SK-N-SH (cell line): Measurements from ENCODE around the gene NMNAT2. TPM values are rescaled to one million over a fixed set of nuclear protein-coding genes. Genes with fewer than 3 reads are reported as not detected.
"Not testable (repeated sequence)": the region's sequence is repeated elsewhere in the genome, so short reads cannot be mapped to it uniquely, and the experiment has no call there.

Experiments used
- CTCF ChIA-PET: fragments of 300-600, 350-600 bp; formaldehyde crosslinking; extraction: SDS; loops from one replicate; lab custom pipeline; 2021; lab: Yijun Ruan, JAX
- POLR2A ChIA-PET: fragments of 350-600 bp; sonication (Branson Sonifier 250); formaldehyde crosslinking; extraction: SDS; loops from one replicate; lab custom pipeline; 2020; ENCODE audit warnings: antibody characterized with exemption, inconsistent platforms; lab: Yijun Ruan, JAX
- DNase-seq: peaks from one replicate; pipeline ENCODE4 v3.0.0; 2012
- H2AFZ ChIP-seq: fragments of 200-600 bp; sonication (generic); 2 replicates; pipeline ENCODE4 v1.8.1; 2016; ENCODE audit warnings: antibody characterized with exemption, mild to moderate bottlenecking, low read depth
- H3F3A ChIP-seq: fragments of 200-600 bp; sonication (generic); replicated peaks from 2 replicates; pipeline ENCODE3; 2016; ENCODE audit warnings: antibody characterized with exemption, mild to moderate bottlenecking; ENCODE audit not compliant: insufficient read depth
- H3K27ac ChIP-seq, 2 experiments: fragments of 200-500 bp in 1 of 2; fragments of 200-600 bp in 1 of 2; sonication (Bioruptor generic) in 1 of 2; sonication (generic), shearing (Covaris generic) in 1 of 2; 2 replicates each; pipeline versions ENCODE4 v1.5.1 to v1.6.1; 2014 to 2016; ENCODE audit warnings: low read depth in 2 of 2, inconsistent platforms in 1 of 2, low read length in 1 of 2, mild to moderate bottlenecking in 1 of 2, mixed read lengths in 1 of 2
- H3K27me3 ChIP-seq: fragments of 200-600 bp; sonication (generic), shearing (Covaris generic); 2 replicates; pipeline ENCODE4 v1.6.1; 2016; ENCODE audit warnings: mixed run types; ENCODE audit not compliant: insufficient read depth
- H3K36me3 ChIP-seq, 2 experiments: fragments of 200-500 bp in 1 of 2; fragments of 200-600 bp in 1 of 2; sonication (Bioruptor generic) in 1 of 2; sonication (generic) in 1 of 2; replicated peaks in 1 of 2; 2 replicates each; pipeline versions ENCODE3 to v1.5.1; 2014 to 2016; ENCODE audit warnings: low read length in 1 of 2, mild to moderate bottlenecking in 1 of 2; ENCODE audit not compliant: insufficient read depth in 2 of 2, control insufficient read depth in 1 of 2
- H3K4me1 ChIP-seq, 2 experiments: fragments of 200-500 bp in 1 of 2; fragments of 200-600 bp in 1 of 2; sonication (Bioruptor generic) in 1 of 2; sonication (generic), shearing (Covaris generic) in 1 of 2; 2 replicates each; pipeline versions ENCODE4 v1.5.1 to v1.6.1; 2014 to 2016; ENCODE audit warnings: low read depth in 1 of 2, low read length in 1 of 2, mixed run types in 1 of 2; ENCODE audit not compliant: insufficient read depth in 2 of 2, control insufficient read depth in 1 of 2
- H3K4me2 ChIP-seq: fragments of 200-600 bp; sonication (generic), shearing (Covaris generic); 2 replicates; pipeline ENCODE4 v1.6.1; 2017; ENCODE audit warnings: mixed run types
- H3K4me3 ChIP-seq, 2 experiments: fragments of 200-500 bp in 1 of 2; fragments of 200-600 bp in 1 of 2; sonication (Bioruptor generic) in 1 of 2; sonication (generic), shearing (Covaris generic) in 1 of 2; 2 replicates each; pipeline versions ENCODE4 v1.5.1 to v1.8.1; 2014 to 2016; ENCODE audit warnings: low read depth in 2 of 2, inconsistent platforms in 1 of 2, low read length in 1 of 2, mild to moderate bottlenecking in 1 of 2, mixed read lengths in 1 of 2, moderate library complexity in 1 of 2
- H3K79me2 ChIP-seq: fragments of 200-600 bp; sonication (generic); 2 replicates; pipeline ENCODE4 v1.8.1; 2017; ENCODE audit warnings: mild to moderate bottlenecking; ENCODE audit not compliant: insufficient read depth
- H3K9ac ChIP-seq: fragments of 200-600 bp; sonication (generic); 2 replicates; pipeline ENCODE4 v1.6.1; 2017; ENCODE audit warnings: mixed run types
- H3K9me2 ChIP-seq: fragments of 200-600 bp; sonication (generic); 2 replicates; pipeline ENCODE4 v1.6.1; 2017; ENCODE audit warnings: mixed run types
- H3K9me3 ChIP-seq: fragments of 200-600 bp; sonication (generic); 2 replicates; pipeline ENCODE4 v1.6.1; 2017; ENCODE audit warnings: mixed run types, mild to moderate bottlenecking, moderate library complexity
- H4K20me1 ChIP-seq: fragments of 200-600 bp; sonication (generic); 2 replicates; pipeline ENCODE4 v1.6.1; 2017; ENCODE audit warnings: mild to moderate bottlenecking, mixed run types; ENCODE audit not compliant: insufficient read depth
- CHD2 ChIP-seq: fragments of 150-350 bp; IDR thresholded peaks from 2 replicates; pipeline ENCODE4 v1.6.1; 2018; ENCODE audit warnings: low read length; ENCODE audit not compliant: partially characterized antibody
- ELF1 ChIP-seq: IDR thresholded peaks from 2 replicates; pipeline ENCODE4 v1.4.0; 2012
- EZH2phosphoT487 ChIP-seq: fragments of 200-600 bp; sonication (generic); IDR thresholded peaks from 2 replicates; pipeline ENCODE4 v1.6.1; 2017; ENCODE audit warnings: low read depth, mixed run types, mild to moderate bottlenecking, antibody characterized with exemption, moderate library complexity, borderline replicate concordance
- FOXM1 ChIP-seq: IDR thresholded peaks from 2 replicates; pipeline ENCODE4 v1.4.0; 2012; ENCODE audit warnings: low read depth, mild to moderate bottlenecking
- GABPA ChIP-seq: IDR thresholded peaks from 2 replicates; pipeline ENCODE4 v1.4.0; 2012; ENCODE audit warnings: low read depth, mild to moderate bottlenecking
- JUND ChIP-seq: IDR thresholded peaks from 2 replicates; pipeline ENCODE4 v1.4.0; 2012
- MAX ChIP-seq: IDR thresholded peaks from 2 replicates; pipeline ENCODE4 v1.4.0; 2012; ENCODE audit warnings: low read depth
- MEF2A ChIP-seq: IDR thresholded peaks from 2 replicates; pipeline ENCODE4 v1.4.0; 2012; ENCODE audit warnings: low read depth, borderline replicate concordance
- NFIC ChIP-seq: IDR thresholded peaks from 2 replicates; pipeline ENCODE4 v1.4.0; 2012; ENCODE audit warnings: borderline replicate concordance
- NRF1 ChIP-seq: IDR thresholded peaks from 2 replicates; pipeline ENCODE4 v1.6.1; 2012; ENCODE audit warnings: low read depth, mild to moderate bottlenecking, low read length
- RAD21 ChIP-seq: IDR thresholded peaks from 2 replicates; pipeline ENCODE4 v1.6.1; 2012; ENCODE audit warnings: mild to moderate bottlenecking, low read length
- RCOR1 ChIP-seq: fragments of 150-350 bp; IDR thresholded peaks from 2 replicates; pipeline ENCODE4 v1.6.1; 2017; ENCODE audit warnings: antibody characterized with exemption, low read length
- RXRA ChIP-seq: IDR thresholded peaks from 2 replicates; pipeline ENCODE4 v1.4.0; 2012; ENCODE audit warnings: low read depth, mild to moderate bottlenecking, borderline replicate concordance
- SIN3A ChIP-seq: IDR thresholded peaks from 2 replicates; pipeline ENCODE4 v1.6.1; 2012; ENCODE audit warnings: low read depth, mild to moderate bottlenecking, low read length, moderate library complexity, borderline replicate concordance
- SMC3 ChIP-seq: IDR thresholded peaks from 2 replicates; pipeline ENCODE4 v1.6.1; 2012; ENCODE audit warnings: low read depth, low read length, improper control_type of control experiment
- TAF1 ChIP-seq: IDR thresholded peaks from 2 replicates; pipeline ENCODE4 v1.6.1; 2012; ENCODE audit warnings: low read depth, mild to moderate bottlenecking, low read length, moderate library complexity, borderline replicate concordance
- TEAD4 ChIP-seq: IDR thresholded peaks from 2 replicates; pipeline ENCODE4 v1.4.0; 2012; ENCODE audit warnings: mild to moderate bottlenecking, borderline replicate concordance; ENCODE audit not compliant: insufficient read depth
- YY1 ChIP-seq: IDR thresholded peaks from 2 replicates; pipeline ENCODE4 v1.4.0; 2012; ENCODE audit warnings: low read depth, mild to moderate bottlenecking
- WGBS: methylation state at CpG from one replicate; pipeline ENCODE4 v1.1.6; 2017; ENCODE audit warnings: low lambda C conversion rate; 5-methylcytosine and 5-hydroxymethylcytosine counted together
- polyA plus RNA-seq, 3 experiments: library from polyadenylated mRNA; depleted of rRNA; stranded (reverse); fragments of >200 nt; gene quantifications; 2 replicates each; pipeline ENCODE4 v1.2.3, GENCODE V29; 2012
- TF ChIP-seq, protein P1 (sequence below): fragments of 200-600 bp; sonication (generic); IDR thresholded peaks from 2 replicates; pipeline ENCODE4 v1.6.1; 2017; ENCODE audit warnings: antibody characterized with exemption, mild to moderate bottlenecking, moderate library complexity
- TF ChIP-seq, protein P2 (sequence below): IDR thresholded peaks from 2 replicates; pipeline ENCODE4 v1.4.0; 2012; ENCODE audit warnings: low read depth, borderline replicate concordance
- TF ChIP-seq, protein P3 (sequence below): fragments of 150-350 bp; IDR thresholded peaks from 2 replicates; pipeline ENCODE4 v1.6.1; 2017; ENCODE audit warnings: antibody characterized with exemption, low read length, low read depth, borderline replicate concordance

NMNAT2 gene
- polyA plus RNA-seq, 1 of the 3 experiments (the other 2 are of a cell fraction): 0.07 TPM

DNA sequence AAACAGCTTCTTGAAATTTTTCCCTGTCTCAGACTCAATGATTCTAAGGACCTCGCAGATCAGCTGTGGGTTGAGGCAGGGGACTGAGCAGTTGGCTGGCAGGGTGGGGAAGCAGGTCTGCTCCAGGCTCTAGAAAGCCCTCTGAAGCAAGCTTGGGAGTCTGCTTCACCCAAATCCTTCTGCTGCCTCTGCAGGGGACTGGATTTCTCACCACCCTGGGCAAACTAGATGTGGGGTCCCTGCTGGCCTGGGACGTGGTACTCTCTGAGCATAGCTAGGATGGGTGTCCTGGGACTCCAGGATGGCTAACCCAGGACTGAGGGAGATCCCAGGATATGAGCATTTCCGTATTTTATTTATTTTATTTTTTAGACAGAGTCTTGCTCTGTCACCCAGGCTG is 142.9 kb downstream of the NMNAT2 start:
- Histone ChIP-seq H3K9me2 (no peaks in the 10 kb centered on the region), H3K4me1 (peaks cover 21 to 37% of the 10 kb centered on the region in 2 experiments), H3K4me3 (no peak overlapping the region), H3K36me3 (no peaks in the 10 kb centered on the region), H3K27me3 (no peaks in the 10 kb centered on the region), H3F3A (peaks cover 14% of the 10 kb centered on the region), H4K20me1 (no peaks in the 10 kb centered on the region), H3K79me2 (no peaks in the 10 kb centered on the region; the same call in 1 of the 2 replicates), H3K9me3 (no peaks in the 10 kb centered on the region), H2AFZ (no peak overlapping the region), H3K4me2 (no peak overlapping the region), H3K27ac (no peak overlapping the region), H3K9ac (no peak overlapping the region)
- CTCF ChIA-PET: no interaction called here
- POLR2A ChIA-PET: no interaction called here
- no peak for DNase-seq
- TF ChIP-seq NRF1 (no peak), CHD2 (no peak), RAD21 (no peak), MEF2A (no peak), SMC3 (no peak), EZH2phosphoT487 (no peak), RXRA (no peak), MAX (no peak), YY1 (no peak), SIN3A (no peak), TAF1 (no peak)
- TF ChIP-seq, protein P1, sequence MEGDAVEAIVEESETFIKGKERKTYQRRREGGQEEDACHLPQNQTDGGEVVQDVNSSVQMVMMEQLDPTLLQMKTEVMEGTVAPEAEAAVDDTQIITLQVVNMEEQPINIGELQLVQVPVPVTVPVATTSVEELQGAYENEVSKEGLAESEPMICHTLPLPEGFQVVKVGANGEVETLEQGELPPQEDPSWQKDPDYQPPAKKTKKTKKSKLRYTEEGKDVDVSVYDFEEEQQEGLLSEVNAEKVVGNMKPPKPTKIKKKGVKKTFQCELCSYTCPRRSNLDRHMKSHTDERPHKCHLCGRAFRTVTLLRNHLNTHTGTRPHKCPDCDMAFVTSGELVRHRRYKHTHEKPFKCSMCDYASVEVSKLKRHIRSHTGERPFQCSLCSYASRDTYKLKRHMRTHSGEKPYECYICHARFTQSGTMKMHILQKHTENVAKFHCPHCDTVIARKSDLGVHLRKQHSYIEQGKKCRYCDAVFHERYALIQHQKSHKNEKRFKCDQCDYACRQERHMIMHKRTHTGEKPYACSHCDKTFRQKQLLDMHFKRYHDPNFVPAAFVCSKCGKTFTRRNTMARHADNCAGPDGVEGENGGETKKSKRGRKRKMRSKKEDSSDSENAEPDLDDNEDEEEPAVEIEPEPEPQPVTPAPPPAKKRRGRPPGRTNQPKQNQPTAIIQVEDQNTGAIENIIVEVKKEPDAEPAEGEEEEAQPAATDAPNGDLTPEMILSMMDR: no peak
- TF ChIP-seq, protein P2, sequence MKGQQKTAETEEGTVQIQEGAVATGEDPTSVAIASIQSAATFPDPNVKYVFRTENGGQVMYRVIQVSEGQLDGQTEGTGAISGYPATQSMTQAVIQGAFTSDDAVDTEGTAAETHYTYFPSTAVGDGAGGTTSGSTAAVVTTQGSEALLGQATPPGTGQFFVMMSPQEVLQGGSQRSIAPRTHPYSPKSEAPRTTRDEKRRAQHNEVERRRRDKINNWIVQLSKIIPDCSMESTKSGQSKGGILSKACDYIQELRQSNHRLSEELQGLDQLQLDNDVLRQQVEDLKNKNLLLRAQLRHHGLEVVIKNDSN: no peak
- WGBS: 79% methylated on average over 3 of the region's 3 CpGs

GRCh38 chr1:183274836-183275235 is 143.3 kb downstream of the NMNAT2 start:
- H4K20me1 ChIP-seq: no peaks in the 10 kb centered on the region
- 92% methylated on average over 3 of the region's 3 CpGs for WGBS
- CTCF ChIA-PET: no interaction called here
- no peaks in the 10 kb centered on the region for H3K36me3 ChIP-seq
- no peaks in the 10 kb centered on the region; the same call in 1 of the 2 replicates for H3K79me2 ChIP-seq
- TF ChIP-seq RCOR1 (no peak), SIN3A (no peak), FOXM1 (no peak), NFIC (no peak), JUND (no peak), SMC3 (no peak), EZH2phosphoT487 (no peak), TEAD4 (no peak), NRF1 (no peak), GABPA (no peak), ELF1 (no peak)
- TF ChIP-seq, protein P3, sequence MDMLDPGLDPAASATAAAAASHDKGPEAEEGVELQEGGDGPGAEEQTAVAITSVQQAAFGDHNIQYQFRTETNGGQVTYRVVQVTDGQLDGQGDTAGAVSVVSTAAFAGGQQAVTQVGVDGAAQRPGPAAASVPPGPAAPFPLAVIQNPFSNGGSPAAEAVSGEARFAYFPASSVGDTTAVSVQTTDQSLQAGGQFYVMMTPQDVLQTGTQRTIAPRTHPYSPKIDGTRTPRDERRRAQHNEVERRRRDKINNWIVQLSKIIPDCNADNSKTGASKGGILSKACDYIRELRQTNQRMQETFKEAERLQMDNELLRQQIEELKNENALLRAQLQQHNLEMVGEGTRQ: no peak
- TF ChIP-seq, all 33 proteins: peak for 0
- Histone ChIP-seq H2AFZ (no peak overlapping the region), H3K4me2 (no peak overlapping the region), H3K27me3 (no peaks in the 10 kb centered on the region), H3K9me3 (no peaks in the 10 kb centered on the region), H3K4me1 (peaks cover 21 to 35% of the 10 kb centered on the region in 2 experiments), H3K9ac (no peak overlapping the region), H3F3A (peaks cover 17% of the 10 kb centered on the region), H3K27ac (no peak overlapping the region), H3K4me3 (no peak overlapping the region), H3K9me2 (no peaks in the 10 kb centered on the region)
- DNase-seq: no peak
- POLR2A ChIA-PET: no interaction called here

DNA sequence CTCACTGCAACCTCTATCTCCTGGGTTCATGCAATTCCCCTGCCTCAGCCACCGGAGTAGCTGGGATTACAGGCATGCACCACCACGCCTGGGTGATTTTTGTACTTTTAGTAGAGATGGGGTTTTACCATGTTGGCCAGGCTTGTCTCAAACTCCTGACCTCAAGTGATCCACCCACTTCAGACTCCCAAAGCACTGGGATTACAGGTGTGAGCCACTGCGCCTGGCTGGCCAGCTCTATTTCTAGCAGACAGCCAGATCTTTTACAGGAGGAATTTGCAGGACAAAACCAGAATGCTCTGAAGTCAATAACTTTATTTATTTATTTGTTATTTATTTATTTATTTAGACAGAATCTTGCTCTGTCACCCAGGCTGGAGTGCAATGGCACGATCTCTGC is 144.2 kb downstream of the NMNAT2 start:
- WGBS: 98% methylated on average over 4 of the region's 4 CpGs
- H3K27me3 ChIP-seq, H3K36me3 ChIP-seq, H3K4me2 ChIP-seq, H4K20me1 ChIP-seq, H3K9me2 ChIP-seq, H3K79me2 ChIP-seq, H3K4me3 ChIP-seq, H2AFZ ChIP-seq, H3K9me3 ChIP-seq, H3K27ac ChIP-seq, H3K9ac ChIP-seq, DNase-seq, POLR2A ChIA-PET: not testable (repeated sequence)
- Histone ChIP-seq H3F3A (peaks cover 17% of the 10 kb centered on the region), H3K4me1 (peaks cover 13 to 26% of the 10 kb centered on the region in 2 experiments)
- CTCF ChIA-PET: interaction anchor here (2.4 kb wide), 1 partner anchor 8 kb away, joined by 9 read pairs; no protein-coding TSS in a partner anchor
